GM21360 (cell line): ENCODE data around the gene NTMT2.
"Not testable (repeated sequence)": the region's sequence is repeated elsewhere in the genome, so short reads cannot be mapped to it uniquely, and the experiment has no call there.

Experiments
- ATAC-seq: cut with Tn5 transposase; IDR thresholded peaks from one replicate; pipeline ENCODE4 v1.9.1; 2021; ENCODE audit warnings: mild to moderate bottlenecking, moderate library complexity; ENCODE audit not compliant: unreplicated experiment

Gene NTMT2

DNA sequence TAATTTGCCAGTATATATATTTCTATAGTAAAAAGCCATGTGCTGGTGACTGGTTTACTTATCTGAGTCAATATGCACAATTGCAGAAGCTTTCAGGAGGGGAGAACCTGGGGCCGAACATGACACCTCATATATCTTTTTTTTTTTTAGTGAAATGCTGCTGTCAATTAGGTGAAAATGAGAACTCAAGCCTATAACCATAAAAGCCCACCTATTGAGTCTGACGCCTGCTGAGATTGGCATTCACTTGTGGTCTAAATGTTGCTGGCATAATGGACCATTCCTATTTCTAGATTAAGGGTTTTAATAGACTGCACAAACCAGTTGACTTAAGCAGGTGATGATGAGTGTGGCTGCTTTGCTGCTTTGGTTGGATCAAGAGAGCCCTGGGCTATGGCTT lies 10.8 kb downstream of the NTMT2 start:
- ATAC-seq, result no peak

DNA sequence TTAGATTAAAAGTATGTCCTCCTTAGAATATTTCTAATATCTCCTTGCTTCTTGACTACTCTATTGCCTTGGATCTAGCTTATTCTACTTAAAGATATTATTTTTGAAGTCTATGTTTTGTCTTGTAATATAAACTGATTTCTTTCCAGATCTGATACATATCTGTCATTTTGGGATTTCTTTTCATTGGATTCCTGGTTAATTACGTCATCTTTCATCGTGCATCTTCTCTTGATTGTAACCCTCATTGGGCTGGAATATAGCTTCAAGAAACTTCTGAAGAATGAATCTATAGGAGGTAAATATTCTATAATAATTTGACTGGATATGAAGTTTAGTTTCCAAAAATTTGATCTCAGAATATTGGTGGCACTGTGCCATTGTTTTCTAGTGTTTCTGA lies 12.1 kb downstream of the NTMT2 start:
- no peak for ATAC-seq

DNA sequence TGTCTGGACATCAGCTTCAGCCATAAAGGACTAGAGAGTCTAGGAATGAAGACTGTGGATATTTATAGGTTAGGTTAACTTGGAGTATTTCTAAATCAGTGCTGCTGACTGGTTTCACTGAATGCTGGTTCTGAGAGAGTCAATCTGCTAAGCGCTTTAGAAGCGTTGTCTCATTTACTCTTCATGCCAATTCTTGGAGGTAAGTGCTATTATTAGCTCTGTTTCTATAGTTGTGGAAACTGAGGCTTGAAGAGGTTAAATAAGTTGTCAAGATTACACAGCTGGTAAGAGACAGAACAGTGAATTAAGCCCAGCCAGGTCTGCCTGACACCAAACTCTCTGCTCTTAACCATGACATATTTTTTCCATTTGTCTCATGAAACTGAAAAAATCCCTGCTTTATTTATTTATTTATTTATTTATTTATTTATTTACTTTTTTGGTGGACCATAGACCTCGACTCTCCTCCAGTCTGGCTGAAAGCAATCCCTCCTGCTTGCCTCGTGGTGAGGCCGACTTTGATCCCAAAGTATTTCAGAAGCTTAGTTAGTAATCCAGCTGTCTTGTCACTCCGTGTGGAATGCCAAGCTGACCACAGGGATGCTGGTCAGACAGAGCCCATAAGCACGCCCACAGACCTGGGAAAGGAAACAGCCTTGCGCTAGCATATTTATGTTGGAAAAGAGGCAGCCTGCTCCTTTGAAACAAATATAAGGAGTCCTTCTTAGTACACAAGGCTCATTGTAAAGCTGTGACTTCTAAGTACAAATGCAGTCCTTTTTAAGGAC lies 16.9 kb downstream of the NTMT2 start:
- ATAC-seq, result no peak

DNA sequence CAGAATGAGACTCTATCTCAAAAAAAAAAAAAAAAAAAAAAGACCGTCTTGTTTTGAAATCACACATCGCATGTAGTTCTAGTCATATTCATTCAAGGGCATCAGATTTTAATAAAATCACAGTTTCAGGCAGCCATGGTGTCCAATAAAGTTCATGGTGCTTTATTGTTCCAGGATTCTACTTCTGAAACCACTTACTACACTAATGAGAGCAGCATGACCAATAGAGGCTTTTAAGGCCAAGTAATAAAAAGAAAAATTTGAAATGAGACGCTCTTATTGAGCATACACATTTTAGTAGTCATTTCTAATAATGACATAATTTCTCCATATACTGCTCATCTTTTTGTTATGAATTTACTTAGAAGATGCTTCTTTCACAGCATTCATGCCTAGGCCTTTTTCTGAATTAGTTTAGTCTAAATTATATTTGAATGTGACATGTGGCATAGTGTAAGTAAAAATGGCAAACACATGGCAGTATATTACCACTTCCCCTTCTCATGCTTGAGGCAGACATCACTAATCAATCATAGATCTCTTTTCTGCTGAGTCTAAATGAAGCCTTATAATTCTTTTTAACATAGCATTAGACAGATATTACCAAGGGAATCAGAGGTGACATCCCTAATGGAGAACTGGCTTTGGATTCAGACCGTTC lies 18.5 kb downstream of the NTMT2 start:
- ATAC-seq, result no peak

DNA sequence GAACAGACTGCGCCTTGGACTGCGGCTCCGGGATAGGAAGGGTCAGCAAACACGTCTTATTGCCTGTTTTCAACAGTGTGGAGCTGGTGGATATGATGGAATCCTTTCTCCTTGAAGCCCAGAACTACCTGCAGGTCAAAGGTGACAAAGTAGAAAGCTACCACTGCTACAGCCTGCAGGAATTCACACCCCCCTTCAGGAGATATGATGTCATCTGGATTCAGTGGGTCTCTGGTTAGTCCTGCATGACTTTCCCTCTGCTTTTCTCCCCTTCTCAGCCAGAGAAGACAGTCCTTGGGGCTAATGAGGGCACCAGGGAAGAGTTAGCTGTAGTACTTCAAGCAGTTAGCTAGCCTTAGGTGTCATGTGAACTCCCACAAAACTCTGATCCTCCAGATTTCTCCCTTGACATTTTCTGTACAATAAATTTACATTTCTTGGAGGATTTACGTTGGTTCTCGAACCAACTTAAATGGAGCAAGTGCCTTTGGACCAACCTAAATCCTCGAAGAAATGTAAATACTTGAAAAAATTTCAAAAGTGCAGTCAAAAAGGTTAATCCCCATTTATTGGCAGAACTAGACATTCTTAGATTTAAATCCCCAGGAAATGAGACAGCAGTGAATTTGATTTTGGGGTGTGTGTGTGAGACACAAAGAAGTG lies 20.9 kb downstream of the NTMT2 start:
- no peak for ATAC-seq

DNA sequence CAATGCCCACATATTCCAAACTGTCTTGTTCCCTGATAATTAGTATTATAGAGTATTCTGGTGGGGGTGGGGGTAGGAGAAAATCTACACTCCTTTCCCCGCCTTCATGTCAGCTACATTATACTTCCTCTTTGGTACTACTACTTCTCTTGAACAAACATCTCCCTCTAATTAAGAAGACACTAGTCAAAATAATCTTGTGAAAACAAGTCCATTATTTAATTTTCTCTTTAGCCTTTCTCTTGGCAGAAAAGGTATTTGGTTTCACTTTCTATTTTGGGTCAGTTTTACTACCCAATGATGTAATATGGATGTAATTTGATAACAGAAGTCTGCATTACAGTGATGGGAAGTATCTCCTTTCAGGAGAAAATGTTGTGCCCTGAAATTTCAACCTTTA lies 22.5 kb downstream of the NTMT2 start:
- ATAC-seq, result no peak

DNA sequence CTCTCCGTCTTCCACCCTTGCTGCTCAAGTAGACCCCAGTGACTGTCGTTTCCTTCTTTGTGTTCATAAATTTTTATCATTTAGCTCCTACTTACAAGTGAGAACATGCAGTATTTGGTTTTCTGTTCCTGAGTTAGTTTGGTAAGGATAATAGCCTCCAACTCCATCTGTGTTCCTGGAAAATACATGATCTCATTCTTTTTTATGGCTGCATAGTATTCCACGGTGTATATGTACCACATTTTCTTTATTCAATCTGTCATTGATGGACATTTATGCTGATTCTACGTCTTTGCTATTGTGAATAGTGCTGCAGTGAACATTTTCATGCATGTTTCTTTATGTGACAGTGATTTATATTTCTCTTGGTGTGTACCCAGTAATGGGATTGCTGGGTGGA lies 24.8 kb downstream of the NTMT2 start:
- ATAC-seq, result not testable (repeated sequence)

DNA sequence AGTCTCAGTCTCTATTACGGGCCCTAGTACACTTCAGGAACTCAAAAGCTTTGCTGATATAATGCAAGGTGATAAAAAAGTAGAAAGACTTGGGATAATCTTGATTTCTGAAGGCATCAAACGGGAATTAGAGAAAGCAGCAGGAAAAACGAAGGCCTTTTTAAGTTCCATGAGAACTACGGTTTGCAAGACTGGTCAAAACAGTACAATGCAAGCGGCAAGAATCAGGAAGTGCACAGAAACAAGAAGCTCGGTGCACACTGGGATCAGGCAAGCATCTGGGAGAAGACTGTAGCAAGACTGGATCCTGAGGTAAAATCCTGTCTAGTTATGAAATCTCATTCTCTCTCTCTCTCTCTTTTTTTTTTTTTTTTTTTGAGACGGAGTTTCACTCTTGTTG lies 28.6 kb downstream of the NTMT2 start:
- no peak for ATAC-seq

DNA sequence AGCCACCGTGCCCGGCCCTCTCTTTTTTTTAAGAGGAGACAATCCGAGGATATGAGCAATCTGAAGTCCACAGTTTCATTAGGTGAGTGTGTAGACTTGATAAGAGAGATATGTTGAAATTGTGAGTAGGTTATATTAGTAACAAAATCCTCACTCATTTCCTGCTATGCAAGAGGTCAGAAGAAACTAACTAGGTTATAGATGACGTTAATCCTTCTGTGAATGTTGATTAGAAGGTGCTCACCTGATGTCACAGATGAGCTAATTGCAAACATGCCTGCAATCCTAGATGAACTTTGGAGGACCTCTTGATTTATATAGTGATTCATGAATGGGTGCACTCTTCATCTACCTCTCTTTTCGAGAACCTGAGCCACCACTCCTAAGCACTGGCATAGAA lies 29.3 kb downstream of the NTMT2 start:
- no peak for ATAC-seq

DNA sequence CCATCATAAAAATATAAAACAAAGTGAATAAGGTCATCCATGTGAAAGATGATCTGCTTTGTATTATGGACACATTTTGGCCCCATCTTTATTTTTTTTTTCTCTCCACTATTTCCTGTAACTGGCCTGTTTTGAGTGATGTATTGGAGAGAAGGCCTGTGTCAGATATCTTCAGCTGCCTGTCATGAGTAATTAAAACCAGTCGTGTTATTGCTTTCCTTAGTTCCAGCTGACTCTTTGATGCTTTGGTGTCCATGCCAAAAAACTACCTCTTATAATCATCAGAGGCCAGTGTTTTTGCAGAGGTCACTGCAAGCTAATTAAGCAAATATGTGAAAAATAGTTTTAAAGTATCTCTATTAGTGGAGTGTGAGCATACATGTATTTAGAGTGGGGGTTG lies 29.7 kb downstream of the NTMT2 start:
- no peak for ATAC-seq

DNA sequence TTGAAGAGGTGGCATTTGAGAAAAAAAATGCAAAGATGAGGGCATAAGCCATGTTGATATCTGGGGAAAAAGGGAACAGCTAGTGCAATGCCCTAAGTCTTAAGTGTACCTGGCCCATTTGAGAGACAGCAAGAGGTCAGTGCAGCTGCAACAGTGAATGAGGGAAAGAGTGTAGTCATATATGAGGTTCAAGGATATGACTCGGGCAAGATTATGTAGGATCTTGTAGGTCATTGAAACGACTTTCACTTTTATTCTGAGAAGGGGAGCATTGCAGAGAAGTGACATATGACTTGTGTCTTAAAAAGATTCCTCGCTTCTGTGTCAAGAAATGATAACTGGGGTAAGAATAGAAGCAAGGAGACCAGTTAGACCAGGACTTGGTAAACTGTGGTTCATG lies 31.0 kb downstream of the NTMT2 start:
- ATAC-seq, result no peak

DNA sequence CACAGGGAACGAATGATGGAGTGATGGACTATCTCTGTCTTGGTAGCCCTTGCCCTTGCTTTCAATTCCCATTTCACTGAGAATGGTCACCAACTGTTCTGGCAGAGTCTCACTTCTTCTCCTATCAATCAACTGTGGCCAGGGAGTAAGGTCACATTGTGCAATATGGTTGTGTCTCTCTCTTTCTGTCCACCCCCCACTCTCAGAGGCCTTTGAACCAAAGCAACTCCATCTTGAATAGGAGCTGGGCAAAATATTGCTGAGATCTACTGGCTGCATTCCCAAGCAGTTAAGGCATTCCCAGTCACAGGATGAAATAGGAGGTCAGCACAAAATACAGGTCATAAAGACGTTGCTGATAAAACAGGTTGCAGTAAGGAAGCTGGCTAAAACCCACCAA lies 36.7 kb downstream of the NTMT2 start:
- ATAC-seq, result no peak

DNA sequence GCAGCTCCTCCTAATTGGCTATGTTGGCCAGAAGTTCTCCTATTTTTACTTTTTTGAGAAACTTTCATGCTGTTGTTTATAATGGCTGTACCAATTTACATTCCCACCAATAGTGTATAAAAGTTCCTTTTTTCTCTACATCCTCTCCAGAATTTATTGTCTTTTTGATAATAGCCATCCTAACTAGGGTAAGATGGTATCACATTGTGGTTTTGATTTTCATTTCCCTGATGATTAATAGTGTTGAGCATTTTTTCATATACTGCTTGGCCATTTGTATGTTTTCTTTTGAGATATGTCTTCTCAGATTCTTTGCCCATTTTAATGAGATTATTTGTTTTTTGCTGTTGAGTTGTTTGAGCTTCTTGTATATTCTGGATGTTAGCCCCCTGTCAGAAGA lies 46.8 kb downstream of the NTMT2 start:
- no peak for ATAC-seq

DNA sequence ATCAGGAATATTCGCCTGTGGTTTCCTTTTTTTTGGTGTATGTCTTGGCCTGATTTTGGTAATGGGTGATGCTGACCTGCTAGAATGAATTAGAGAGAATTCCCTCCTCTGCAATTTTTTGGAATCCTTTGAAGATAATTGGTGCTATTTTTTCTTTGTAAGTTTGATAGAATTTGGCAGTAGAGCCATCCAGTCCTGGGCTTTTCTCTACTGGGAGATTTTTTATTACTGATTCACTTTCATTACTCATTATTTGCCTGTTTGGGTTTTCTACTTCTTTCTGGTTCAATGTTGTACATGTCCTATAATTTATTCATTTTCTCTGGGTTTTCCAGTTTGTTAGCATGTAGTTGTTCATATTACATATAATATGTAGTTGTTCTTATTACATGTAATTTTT lies 48.7 kb downstream of the NTMT2 start:
- no peak for ATAC-seq

DNA sequence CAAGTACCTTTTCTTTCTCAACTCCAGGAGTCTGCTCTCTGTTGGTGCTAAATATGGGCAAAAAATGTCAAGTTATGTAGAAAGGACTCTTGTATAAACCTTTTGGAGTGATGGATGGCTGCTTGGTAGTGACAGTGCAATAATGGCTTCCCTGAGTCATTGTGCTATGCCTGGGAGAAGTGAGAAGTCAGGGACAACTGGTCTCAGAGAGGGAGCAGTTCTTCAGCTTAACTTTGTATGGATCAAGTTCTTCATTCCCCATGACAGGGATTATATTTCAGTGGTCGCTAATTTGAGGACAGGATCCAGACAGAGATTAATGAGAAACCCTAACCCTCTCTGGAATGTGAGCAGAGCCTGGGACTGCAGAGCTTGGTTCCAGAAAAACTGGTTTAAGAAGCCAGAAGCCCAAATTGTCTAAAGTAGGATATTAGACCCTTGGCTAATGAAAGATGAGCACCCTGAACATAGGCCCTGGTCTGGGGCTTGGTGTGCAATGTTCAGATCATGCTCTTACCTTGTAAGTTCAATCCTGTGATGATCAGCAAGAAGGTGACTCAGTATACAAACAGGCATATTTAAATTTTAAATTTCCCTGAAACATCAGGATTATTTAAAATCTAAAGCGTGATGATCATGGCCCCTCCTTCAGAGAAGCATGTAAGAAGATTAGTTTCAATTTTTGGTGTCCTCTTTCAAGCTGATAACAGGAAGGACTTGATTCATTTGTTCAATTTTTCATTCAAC lies 50.9 kb downstream of the NTMT2 start:
- no peak for ATAC-seq

DNA sequence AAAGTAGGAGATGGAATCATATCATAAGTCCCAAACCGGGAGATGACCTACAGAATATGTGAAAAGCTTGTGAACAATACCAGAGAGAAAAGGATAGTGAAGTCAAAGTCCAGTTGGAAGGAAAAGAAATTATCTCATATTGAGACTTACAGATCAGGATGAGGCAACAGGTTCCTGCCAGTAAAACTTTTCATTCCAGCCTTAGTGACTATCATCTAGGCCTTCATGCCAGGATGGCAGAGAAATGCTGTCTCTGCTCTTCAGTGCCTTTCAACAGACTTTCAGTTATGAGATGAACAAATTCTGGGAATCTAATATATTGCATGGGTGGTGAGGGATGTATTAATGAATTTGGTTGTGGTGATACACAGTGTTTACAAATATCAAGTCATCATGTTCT lies 52.3 kb downstream of the NTMT2 start:
- no peak for ATAC-seq

DNA sequence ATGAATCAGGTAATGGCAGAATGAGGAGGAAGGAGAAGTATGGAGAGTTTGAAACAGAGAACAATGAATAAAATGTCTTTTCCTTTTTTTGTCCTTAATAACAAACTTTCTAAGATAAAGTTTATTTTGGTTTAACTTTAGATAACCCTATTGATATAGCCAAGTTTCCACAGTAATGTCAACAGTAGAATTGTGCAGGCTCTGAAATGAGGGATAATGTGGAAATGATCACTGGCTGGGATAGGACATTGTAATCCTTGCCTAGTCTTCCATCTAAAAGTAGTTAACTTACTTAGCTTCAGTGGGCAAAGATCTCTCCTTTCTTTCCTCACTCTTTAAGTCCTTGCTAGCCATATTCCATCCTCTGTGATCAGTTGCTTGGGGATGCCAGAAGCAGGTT lies 52.8 kb downstream of the NTMT2 start:
- ATAC-seq, result no peak

DNA sequence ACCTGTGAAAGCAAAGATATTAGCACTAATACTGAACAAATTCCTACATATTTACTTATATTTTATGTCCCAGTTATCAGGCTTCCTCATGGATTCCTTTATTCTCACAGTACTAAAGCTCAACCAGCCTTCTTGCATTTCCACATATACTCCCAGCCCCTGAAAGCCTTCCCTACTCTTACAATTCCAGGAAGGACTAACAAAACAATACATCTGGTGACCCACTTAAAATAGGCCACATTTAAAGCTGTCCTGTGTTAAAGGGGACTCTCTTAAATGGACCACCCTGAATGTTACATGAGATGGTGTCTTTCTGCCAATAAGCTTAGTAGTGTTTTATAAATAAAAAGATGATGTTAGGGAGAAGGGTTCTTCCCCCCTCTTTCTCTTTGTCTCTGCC lies 54.4 kb downstream of the NTMT2 start:
- ATAC-seq, result no peak

DNA sequence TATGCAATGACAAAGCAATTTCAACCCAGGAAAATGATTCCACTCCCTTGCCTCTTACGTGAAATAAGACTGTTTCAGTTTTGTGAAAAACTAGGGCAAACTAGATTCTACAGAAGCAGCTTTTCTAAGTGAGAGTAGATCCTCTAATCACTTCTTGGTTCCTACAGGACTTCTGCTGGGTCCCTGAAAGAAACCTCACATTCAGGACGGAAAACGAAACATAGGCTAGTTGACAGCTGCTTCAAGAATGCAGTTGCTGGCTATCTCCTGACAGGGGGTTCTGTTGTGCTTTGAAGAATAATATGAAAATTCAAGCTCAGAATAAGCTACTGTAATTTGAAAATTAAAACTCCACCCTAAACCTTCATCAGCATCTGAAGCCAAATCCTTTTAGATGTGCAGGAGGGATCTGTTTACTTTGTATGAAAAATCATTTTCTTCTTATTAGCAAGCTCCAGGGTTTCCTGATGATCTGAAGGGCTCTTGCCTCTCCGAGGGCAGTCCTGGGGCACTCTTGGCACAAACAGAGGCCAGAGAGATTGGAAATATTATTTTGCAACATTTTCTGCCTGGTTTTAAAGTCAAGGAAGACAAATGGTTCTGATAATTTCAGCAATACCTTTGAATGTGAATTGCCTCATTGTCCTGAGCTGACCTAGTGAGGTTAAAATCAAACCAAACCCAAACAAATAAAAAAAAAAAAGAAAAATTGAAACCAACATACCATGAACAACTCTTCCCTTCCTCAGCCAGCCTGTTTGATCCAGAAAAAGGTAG lies 55.0 kb downstream of the NTMT2 start:
- ATAC-seq, result no peak

DNA sequence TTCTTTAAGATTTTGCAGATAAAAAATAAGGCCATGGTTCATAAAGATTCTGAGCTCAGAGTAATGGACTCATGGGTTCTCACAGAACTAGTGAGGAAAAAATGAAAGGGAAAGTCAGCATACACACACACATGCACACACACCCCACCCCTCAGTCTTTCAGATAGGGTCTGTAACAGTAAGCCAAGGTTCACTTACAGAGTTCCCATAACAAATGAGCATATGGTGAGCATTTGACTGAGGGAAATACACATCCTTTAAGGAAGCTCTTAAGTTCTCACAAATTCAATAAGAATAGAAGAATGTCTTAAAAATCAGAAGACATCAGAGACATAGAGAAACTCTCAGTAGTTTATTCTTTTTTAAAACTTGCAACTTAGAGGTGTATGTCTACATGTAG lies 57.9 kb downstream of the NTMT2 start:
- no peak for ATAC-seq

DNA sequence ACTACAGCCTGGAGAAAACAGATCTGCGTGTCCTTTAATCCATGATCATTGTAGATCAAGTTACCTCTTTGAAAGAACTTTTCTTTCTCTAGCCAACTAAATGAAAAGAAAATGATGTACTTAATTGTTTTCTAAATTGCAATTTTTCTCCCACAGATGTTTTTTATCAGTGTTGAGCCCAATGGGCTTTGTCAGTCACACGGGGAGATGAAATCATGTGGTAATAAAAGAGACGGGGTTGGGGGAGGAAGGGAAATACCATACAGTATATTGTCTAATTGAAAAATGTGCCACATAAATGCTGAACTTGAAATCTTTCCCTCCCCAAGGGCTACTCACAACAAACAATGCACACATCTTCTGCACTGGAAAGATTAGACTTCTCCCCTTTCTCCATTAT lies 58.4 kb downstream of the NTMT2 start:
- ATAC-seq, result no peak
